NCI-H187 (cell line): ENCODE data around the gene TRABD.

Experiments used
- DNase-seq, 2 experiments: peaks; one replicate each; lab custom pipeline; 2025; lab: John Stamatoyannopoulos, UW

Gene TRABD

DNA sequence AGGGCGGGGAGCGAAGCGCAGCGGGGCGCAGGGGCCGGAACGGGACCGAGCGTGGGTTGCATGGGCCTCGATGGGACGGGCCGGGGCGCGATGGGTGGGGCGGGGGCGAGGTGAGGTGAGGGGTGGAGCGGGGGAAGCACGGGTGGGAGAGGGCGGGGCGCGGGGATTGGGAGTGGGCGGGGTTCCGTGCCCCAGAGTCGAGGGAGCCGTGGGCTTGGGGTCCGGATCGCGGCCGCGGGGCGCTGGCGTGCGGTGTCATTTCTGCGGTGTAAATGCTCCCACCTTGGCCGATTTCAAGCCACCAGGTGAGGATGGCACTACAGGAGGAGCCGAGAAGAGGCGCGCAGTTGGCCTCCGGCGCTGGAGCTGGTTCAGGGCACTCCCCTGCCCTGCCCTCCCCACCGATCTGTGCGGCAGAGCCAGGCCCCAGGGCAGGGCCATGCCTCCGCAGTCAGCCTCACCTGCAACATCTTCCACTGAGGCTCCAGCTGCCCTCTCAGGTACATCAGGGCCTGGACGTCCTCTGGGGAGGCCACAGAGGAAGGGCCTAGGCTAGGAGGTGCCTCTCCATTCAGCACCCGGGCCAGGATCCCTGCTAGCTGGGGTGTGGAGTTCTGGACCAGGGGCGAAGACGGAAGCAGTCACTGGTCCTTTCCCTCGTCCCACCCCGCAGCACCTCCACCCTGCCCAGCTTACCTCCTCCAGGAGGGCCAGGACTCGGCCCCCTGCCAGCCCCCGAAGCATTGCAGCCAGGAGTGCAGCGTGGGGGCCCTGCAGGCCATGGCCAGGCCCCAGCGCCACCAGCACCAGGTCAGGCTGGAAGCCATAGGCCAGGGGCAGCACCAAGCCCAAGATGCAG lies 59.7 kb downstream of the TRABD start:
- no peak for DNase-seq

- DNase-seq, result no peak
Observed at GRCh38 chr22:50246242-50247175, 60.8 kb downstream of the TRABD start.

- DNase-seq, result no peak
Observed at GRCh38 chr22:50247748-50248147, 62.0 kb downstream of the TRABD start.

DNA sequence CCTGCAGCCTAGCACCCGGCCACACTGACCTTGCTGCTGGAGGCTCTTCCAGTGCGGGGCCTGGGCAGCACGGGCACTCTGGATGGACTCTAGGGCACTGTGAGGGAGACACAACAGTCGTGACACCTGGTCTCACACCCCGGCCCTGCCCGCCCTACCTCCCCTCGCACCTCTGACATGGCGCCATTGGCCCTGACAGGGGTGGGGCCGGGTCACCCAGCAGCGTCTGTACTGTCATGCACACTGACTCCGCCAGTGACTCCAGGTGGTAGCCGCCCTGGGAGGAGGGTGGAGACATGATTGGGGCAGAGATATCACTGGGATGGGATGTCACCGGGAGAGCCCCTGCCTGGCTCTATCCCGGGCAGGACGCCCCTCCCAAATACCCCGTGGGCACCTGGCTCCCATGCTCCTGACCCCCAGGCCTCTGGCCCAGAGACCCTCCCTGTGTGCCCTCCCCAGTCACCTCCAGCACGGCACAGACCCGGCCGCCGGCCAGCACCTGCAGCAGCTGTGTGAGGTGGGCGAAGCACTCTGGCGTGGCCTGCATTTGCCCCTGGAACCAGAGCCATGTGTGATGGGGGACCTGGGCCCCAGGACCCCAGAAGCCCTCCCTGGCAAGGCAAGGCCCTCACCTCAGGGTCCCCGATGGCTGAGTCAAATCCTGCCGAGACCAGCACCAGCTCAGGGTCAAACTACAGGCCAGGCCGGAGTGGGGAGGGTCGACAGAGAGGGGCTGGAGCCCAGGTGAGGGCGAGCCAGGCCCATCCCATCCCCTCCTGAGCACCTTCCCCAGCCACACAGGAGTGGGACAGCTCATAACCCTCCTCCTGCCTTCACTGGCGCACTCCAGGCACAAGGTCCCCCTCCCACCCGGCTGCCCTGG lies 62.7 kb downstream of the TRABD start:
- DNase-seq, result no peak
